ENCODE results near the gene RAD23A.

- TF ChIP-seq ZNF274 (IDR thresholded peaks at IDR 0.05; ENCODE audit: low read length) (no peak), ZNF274 (tag by site-specific recombination; IDR thresholded peaks at IDR 0.05; ENCODE audit: borderline replicate concordance) (no peak), ZNF792 (tag by site-specific recombination; IDR thresholded peaks at IDR 0.05) (no peak), ZNF692 (tag by site-specific recombination; IDR thresholded peaks at IDR 0.05) (no peak), ZNF302 (tag by site-specific recombination; IDR thresholded peaks at IDR 0.05; ENCODE audit: low read depth) (no peak), ZNF174 (tag by site-specific recombination; IDR thresholded peaks at IDR 0.05) (no peak), CTCF (tag by site-specific recombination; IDR thresholded peaks at IDR 0.05) (no peak), ZNF558 (tag by site-specific recombination; IDR thresholded peaks at IDR 0.05) (no peak), EGR2 (tag by site-specific recombination; IDR thresholded peaks at IDR 0.05; ENCODE audit: low read depth) (no peak), ZNF501 (tag by site-specific recombination; IDR thresholded peaks at IDR 0.05) (no peak), KLF1 (tag by site-specific recombination; IDR thresholded peaks at IDR 0.05) (no peak), ZNF362 (tag by site-specific recombination; IDR thresholded peaks at IDR 0.05) (no peak)
- TF ChIP-seq, protein P1, sequence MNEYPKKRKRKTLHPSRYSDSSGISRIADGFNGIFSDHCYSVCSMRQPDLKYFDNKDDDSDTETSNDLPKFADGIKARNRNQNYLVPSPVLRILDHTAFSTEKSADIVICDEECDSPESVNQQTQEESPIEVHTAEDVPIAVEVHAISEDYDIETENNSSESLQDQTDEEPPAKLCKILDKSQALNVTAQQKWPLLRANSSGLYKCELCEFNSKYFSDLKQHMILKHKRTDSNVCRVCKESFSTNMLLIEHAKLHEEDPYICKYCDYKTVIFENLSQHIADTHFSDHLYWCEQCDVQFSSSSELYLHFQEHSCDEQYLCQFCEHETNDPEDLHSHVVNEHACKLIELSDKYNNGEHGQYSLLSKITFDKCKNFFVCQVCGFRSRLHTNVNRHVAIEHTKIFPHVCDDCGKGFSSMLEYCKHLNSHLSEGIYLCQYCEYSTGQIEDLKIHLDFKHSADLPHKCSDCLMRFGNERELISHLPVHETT (tag by site-specific recombination; IDR thresholded peaks at IDR 0.05) = no peak
Measured at GRCh38 chr19:12975221-12975741, 29.6 kb downstream of the RAD23A start.

Measured in HEK293 (cell line).